Endothelial cell of umbilical vein (primary cell): Measurements from ENCODE around the gene LHX2. TPM values are rescaled to one million over a fixed set of nuclear protein-coding genes. Genes with fewer than 3 reads are reported as not detected.

Experiments used
- BruUV-seq: library from RNA; stranded (reverse); fragments of 400-500 nt; replicated peaks from 2 replicates; lab custom pipeline; 2021; lab: Mats Ljungman, UMichigan
- CTCF ChIA-PET: fragments of 300-600, 350-600 bp; sonication (Branson Sonifier 250); formaldehyde crosslinking; loops from one replicate; lab custom pipeline; 2021; ENCODE audit warnings: antibody characterized with exemption, inconsistent platforms; lab: Charles Lee
- POLR2A ChIA-PET: fragments of 300-600, 350-600 bp; sonication (Branson Sonifier 250); formaldehyde crosslinking; loops from one replicate; lab custom pipeline; 2021; ENCODE audit warnings: antibody characterized with exemption, inconsistent platforms; lab: Charles Lee
- DNase-seq: peaks from one replicate; pipeline ENCODE4 v3.0.0-alpha.2; 2011; ENCODE audit warnings: low read depth, low spot score
- FAIRE-seq: peaks from 2 replicates; lab custom pipeline; 2011; peaks lifted over from hg19 to GRCh38; lab: Jason Lieb, UNC
- H2AFZ ChIP-seq: 2 replicates; pipeline ENCODE4 v1.6.0; 2012; ENCODE audit warnings: low read depth, low read length, control low read depth, inconsistent platforms
- H3K27ac ChIP-seq: 2 replicates; pipeline ENCODE4 v1.5.1; 2011; ENCODE audit warnings: low read depth, mild to moderate bottlenecking, control low read depth, low read length, moderate library complexity; ENCODE audit not compliant: insufficient read depth
- H3K27me3 ChIP-seq, 2 experiments: 2 replicates each; pipeline versions ENCODE4 v1.6.0 to v1.6.1; 2011; ENCODE audit warnings: low read length in 2 of 2, mixed read lengths in 1 of 2; ENCODE audit not compliant: control insufficient read depth in 2 of 2, insufficient read depth in 2 of 2
- H3K36me3 ChIP-seq, 2 experiments: 2 replicates in 1 of 2; 3 replicates in 1 of 2; pipeline ENCODE4 v1.5.1; 2011; ENCODE audit warnings: low read length in 2 of 2, mild to moderate bottlenecking in 1 of 2, moderate library complexity in 1 of 2; ENCODE audit not compliant: control insufficient read depth in 2 of 2, insufficient read depth in 2 of 2; ENCODE audit errors: extremely low read depth in 1 of 2
- H3K4me1 ChIP-seq: 3 replicates; pipeline ENCODE4 v1.5.1; 2011; ENCODE audit warnings: mild to moderate bottlenecking, low read length; ENCODE audit not compliant: control insufficient read depth, insufficient read depth; ENCODE audit errors: extremely low read depth
- H3K4me2 ChIP-seq: 2 replicates; pipeline ENCODE4 v1.6.1; 2011; ENCODE audit warnings: low read length, control low read depth, mixed read lengths; ENCODE audit not compliant: insufficient read depth
- H3K4me3 ChIP-seq, 3 experiments: fragments of 200-600 bp in 1 of 3; sonication (generic), shearing (Covaris generic) in 1 of 3; replicated peaks in 1 of 3; 2 replicates each; pipeline ENCODE4 v1.5.1; 2011 to 2016; ENCODE audit warnings: control low read depth in 3 of 3, low read length in 3 of 3, mild to moderate bottlenecking in 2 of 3, inconsistent platforms in 1 of 3, low read depth in 1 of 3, moderate library complexity in 1 of 3; ENCODE audit not compliant: insufficient read depth in 1 of 3
- H3K79me2 ChIP-seq: 2 replicates; pipeline ENCODE4 v1.6.0; 2012; ENCODE audit warnings: low read length, inconsistent platforms; ENCODE audit not compliant: control insufficient read depth, insufficient read depth
- H3K9ac ChIP-seq: replicated peaks from 2 replicates; pipeline ENCODE3; 2011; ENCODE audit warnings: low read length, control low read depth; ENCODE audit not compliant: insufficient read depth; ENCODE audit errors: extremely low read depth
- H3K9me1 ChIP-seq: replicated peaks from 3 replicates; pipeline ENCODE4 v1.6.0; 2011; ENCODE audit warnings: mild to moderate bottlenecking, low read length; ENCODE audit not compliant: control insufficient read depth, insufficient read depth; ENCODE audit errors: extremely low read depth
- H3K9me3 ChIP-seq: replicated peaks from 2 replicates; pipeline ENCODE4 v1.5.1; 2012; ENCODE audit warnings: low read length, inconsistent platforms; ENCODE audit not compliant: control insufficient read depth, insufficient read depth
- H4K20me1 ChIP-seq: replicated peaks from 2 replicates; pipeline ENCODE3; 2011; ENCODE audit warnings: mild to moderate bottlenecking, low read length; ENCODE audit not compliant: control insufficient read depth, insufficient read depth; ENCODE audit errors: extremely low read depth
- CTCF ChIP-seq, 2 donors: IDR thresholded peaks; 1 replicate in 1 of 2; 2 replicates in 1 of 2; pipeline ENCODE4 v1.5.1; 2011; ENCODE audit warnings: low read length in 2 of 2, mild to moderate bottlenecking in 2 of 2, moderate library complexity in 2 of 2, control low read depth in 1 of 2, inconsistent platforms in 1 of 2, low read depth in 1 of 2; ENCODE audit not compliant: insufficient read depth in 1 of 2; ENCODE audit errors: extremely low read depth in 1 of 2
- EZH2 ChIP-seq: IDR thresholded peaks from 2 replicates; pipeline ENCODE4 v1.6.1; 2012; ENCODE audit warnings: borderline replicate concordance, low read depth, mild to moderate bottlenecking, moderate library complexity, low read length, inconsistent platforms; ENCODE audit not compliant: severe bottlenecking
- FOS ChIP-seq: IDR thresholded peaks from 2 replicates; pipeline ENCODE4 v1.6.1; 2011; ENCODE audit warnings: mild to moderate bottlenecking, low read length, moderate library complexity, borderline replicate concordance; ENCODE audit not compliant: insufficient read depth
- GATA2 ChIP-seq: IDR thresholded peaks from 2 replicates; pipeline ENCODE4 v1.7.0; 2011; ENCODE audit warnings: low read depth, mild to moderate bottlenecking, moderate library complexity, mixed read lengths, low read length; ENCODE audit not compliant: insufficient read length, insufficient read depth
- JUN ChIP-seq: IDR thresholded peaks from 2 replicates; pipeline ENCODE4 v1.6.1; 2011; ENCODE audit warnings: borderline replicate concordance, low read depth; ENCODE audit not compliant: insufficient read length, insufficient read depth
- MYC ChIP-seq: IDR thresholded peaks from one replicate; pipeline ENCODE4 v1.6.1; 2011; ENCODE audit warnings: mild to moderate bottlenecking, low read depth, low read length
- POLR2A ChIP-seq: IDR thresholded peaks from 2 replicates; pipeline ENCODE4 v1.6.1; 2012; ENCODE audit warnings: low read depth, mild to moderate bottlenecking, control low read depth, low read length
- POLR2AphosphoS5 ChIP-seq: IDR thresholded peaks from 2 replicates; pipeline ENCODE4 v1.6.1; 2012; ENCODE audit warnings: low read depth, mild to moderate bottlenecking, control low read depth, low read length, moderate library complexity; ENCODE audit not compliant: insufficient read depth
- dilution Hi-C: fragments of 300-500 bp; cut with MboI; formaldehyde crosslinking; loops from one replicate; pipeline ENCODE4 v1.15.0; 2019; ENCODE audit warnings: low sequenced_read_pairs; ENCODE audit not compliant: extremely low pct_ligation_motif_present
- intact Hi-C: fragments of 100-400 bp; cut with micrococcal nuclease; formaldehyde crosslinking; loops from one replicate; pipeline ENCODE4 v1.10.0; 2022
- polyA plus RNA-seq, 4 experiments: library from polyadenylated mRNA; depleted of rRNA in 3 of 4; stranded (reverse) in 3 of 4; unstranded in 1 of 4; fragments of >200 nt; gene quantifications; 2 replicates each; pipeline versions ENCODE4 v1.2.1 to v1.2.3, GENCODE V29; 2011 to 2012; ENCODE audit warnings: missing spikeins in 1 of 4
- total RNA-seq: library from RNA; stranded (reverse); gene quantifications from 2 replicates; pipeline ENCODE4 v1.2.3, GENCODE V29; 2021
- TF ChIP-seq, protein P1 (sequence below): IDR thresholded peaks from 2 replicates; pipeline ENCODE4 v1.6.1; 2011; ENCODE audit not compliant: insufficient read depth, insufficient read length

LHX2 gene
- total and polyA plus RNA-seq, 2 donors (not counting 3 experiments of a cell fraction or from before 2014, with no cell fraction given), result not detected

DNA sequence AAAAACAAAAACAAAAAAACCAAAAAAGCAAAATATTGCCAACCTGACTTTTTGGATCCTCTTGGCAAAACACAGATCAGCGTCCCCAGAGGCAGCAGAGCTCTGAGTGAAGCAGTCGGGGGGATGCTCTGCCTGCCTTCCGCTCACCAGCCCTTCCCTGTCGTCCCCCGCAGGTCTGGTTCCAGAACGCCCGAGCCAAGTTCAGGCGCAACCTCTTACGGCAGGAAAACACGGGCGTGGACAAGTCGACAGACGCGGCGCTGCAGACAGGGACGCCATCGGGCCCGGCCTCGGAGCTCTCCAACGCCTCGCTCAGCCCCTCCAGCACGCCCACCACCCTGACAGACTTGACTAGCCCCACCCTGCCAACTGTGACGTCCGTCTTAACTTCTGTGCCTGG, 20.7 kb downstream of the LHX2 start:
- DNase-seq (no peak), FAIRE-seq (no peak)
- intact Hi-C loops, result no loop called here
- POLR2A ChIA-PET, result no interaction called here
- no peaks in the 10 kb centered on the region for H4K20me1 ChIP-seq
- H2AFZ ChIP-seq, result no peak overlapping the region
- no peak overlapping the region for H3K27ac ChIP-seq
- no peak overlapping the region for H3K4me3 ChIP-seq
- BruUV-seq, result no TSS peak
- no peak overlapping the region for H3K4me2 ChIP-seq
- no peaks in the 10 kb centered on the region for H3K9me1 ChIP-seq
- TF ChIP-seq EZH2 (no peak), GATA2 (no peak), JUN (no peak), MYC (no peak), POLR2A (no peak), CTCF (IDR thresholded peaks at IDR 0.05; ENCODE audit: extremely low read depth in 1 of 2, insufficient read depth in 1 of 2, low read depth in 1 of 2, low read length in 2 of 2) (no peak), FOS (no peak), POLR2AphosphoS5 (no peak)
- TF ChIP-seq, protein P1, sequence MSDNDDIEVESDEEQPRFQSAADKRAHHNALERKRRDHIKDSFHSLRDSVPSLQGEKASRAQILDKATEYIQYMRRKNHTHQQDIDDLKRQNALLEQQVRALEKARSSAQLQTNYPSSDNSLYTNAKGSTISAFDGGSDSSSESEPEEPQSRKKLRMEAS, result no peak
- dilution Hi-C loops, result no loop called here
- no peaks in the 10 kb centered on the region for H3K4me1 ChIP-seq
- CTCF ChIA-PET, result interaction anchor here (1.1 kb wide), 1 partner anchor 8 kb away, joined by 3 read pairs; no protein-coding TSS in a partner anchor
- no peaks in the 10 kb centered on the region for H3K9me3 ChIP-seq
- H3K9ac ChIP-seq, result no peak overlapping the region
- no peaks in the 10 kb centered on the region for H3K36me3 ChIP-seq
- H3K27me3 ChIP-seq, result peaks cover 30 to 38% of the 10 kb centered on the region in 2 experiments
- H3K79me2 ChIP-seq, result no peaks in the 10 kb centered on the region
